Vagina (tissue), 2 donors: ENCODE results near the gene ASAP3.

Source experiments
- CTCF ChIP-seq, 3 experiments: fragments of 450-650 bp in 2 of 3; fragments of 200-600 bp in 1 of 3; sonication (generic) in 1 of 3; IDR thresholded peaks; one replicate each; pipeline ENCODE4 v1.5.1; 2017 to 2019; ENCODE audit warnings: antibody characterized with exemption in 3 of 3, mild to moderate bottlenecking in 2 of 3, moderate library complexity in 2 of 3
- POLR2A ChIP-seq, 2 donors: fragments of 450-650 bp; IDR thresholded peaks; one replicate each; pipeline ENCODE4 v1.6.1; 2017; ENCODE audit warnings: antibody characterized with exemption in 2 of 2, mild to moderate bottlenecking in 2 of 2, moderate library complexity in 2 of 2
- POLR2AphosphoS5 ChIP-seq, 2 donors: sonication (generic); formaldehyde crosslinking; IDR thresholded peaks; one replicate each; pipeline ENCODE4 v1.9.0; 2017; ENCODE audit warnings: antibody characterized with exemption in 2 of 2, mild to moderate bottlenecking in 2 of 2, low read depth in 1 of 2; ENCODE audit not compliant: insufficient read depth in 1 of 2

GRCh38 chr1:23506376-23507107 is 22.6 kb upstream of the ASAP3 start:
- TF ChIP-seq POLR2A (IDR thresholded peaks at IDR 0.05), result no peak
- TF ChIP-seq POLR2AphosphoS5 (IDR thresholded peaks at IDR 0.05; ENCODE audit: insufficient read depth in 1 of 2, low read depth in 1 of 2), result no peak
- no peak for TF ChIP-seq CTCF (IDR thresholded peaks at IDR 0.05)
